Keratinocyte (primary cell): ENCODE measurements around the gene ACD.

ENCODE experiments used
- CTCF ChIP-seq, 3 experiments: IDR thresholded peaks in 1 of 3; conservative IDR thresholded peaks in 1 of 3; optimal IDR thresholded peaks in 1 of 3; 2 replicates in 2 of 3; 3 replicates in 1 of 3; pipeline versions ENCODE3 to v1.5.1; 2011; ENCODE audit warnings: low read length in 3 of 3, mild to moderate bottlenecking in 3 of 3, moderate library complexity in 2 of 3, control low read depth in 1 of 3, inconsistent platforms in 1 of 3; ENCODE audit not compliant: insufficient read depth in 2 of 3; ENCODE audit errors: extremely low read depth in 1 of 3
- EZH2 ChIP-seq: IDR thresholded peaks from one replicate; pipeline ENCODE4 v1.6.1; 2012; ENCODE audit warnings: inconsistent platforms, mild to moderate bottlenecking, low read length, moderate library complexity

- TF ChIP-seq CTCF (optimal IDR thresholded peaks at IDR 0.05 in 1 of 3, IDR thresholded peaks at IDR 0.05 in 1 of 3, conservative IDR thresholded peaks at IDR 0.05 in 1 of 3; ENCODE audit: extremely low read depth in 1 of 3, insufficient read depth in 2 of 3, low read length in 3 of 3) = no peak
- TF ChIP-seq EZH2 = no peak
These were observed at the start of gene ACD for GRCh38 chr16:67659675-67660563.
